Caco-2 (cell line): ENCODE results near the gene PRAMEF10. TPM values are rescaled to one million over a fixed set of nuclear protein-coding genes. Genes with fewer than 3 reads are reported as not detected.
"Not testable (repeated sequence)": the region's sequence is repeated elsewhere in the genome, so short reads cannot be mapped to it uniquely, and the experiment has no call there.

Source experiments
- Bru-seq: library from RNA; stranded (reverse); fragments of 400-500 nt; gene quantifications from one replicate; lab custom pipeline; 2021; lab: Mats Ljungman, UMichigan
- BruChase-seq, 2 experiments: library from RNA; stranded (reverse); fragments of 400-500 nt; gene quantifications; one replicate each; lab custom pipeline; 2021; lab: Mats Ljungman, UMichigan
- BruUV-seq: library from RNA; stranded (reverse); fragments of 400-500 nt; replicated peaks from 2 replicates; lab custom pipeline; 2021; lab: Mats Ljungman, UMichigan
- CTCF ChIA-PET: fragments of 300-600 bp; sonication (Branson Sonifier 250); formaldehyde crosslinking; loops from one replicate; lab custom pipeline; 2022; ENCODE audit warnings: antibody characterized with exemption; lab: Charles Lee
- POLR2A ChIA-PET: fragments of 300-600 bp; sonication (Branson Sonifier 250); formaldehyde crosslinking; loops from one replicate; lab custom pipeline; 2022; ENCODE audit warnings: antibody characterized with exemption; lab: Charles Lee
- DNase-seq, 2 experiments: peaks; one replicate each; pipeline versions ENCODE4 v3.0.0 to v3.0.0-alpha.2; 2020 to 2022
- H3K27me3 ChIP-seq: replicated peaks from 2 replicates; pipeline ENCODE4 v1.6.0; 2011; ENCODE audit warnings: low read length; ENCODE audit not compliant: control insufficient read depth, insufficient read depth
- H3K36me3 ChIP-seq: 2 replicates; pipeline ENCODE4 v1.5.1; 2011; ENCODE audit warnings: low read length; ENCODE audit not compliant: control insufficient read depth, insufficient read depth
- H3K4me1 ChIP-seq: fragments of 250-450 bp; sonication (Bioruptor Pico); 2 replicates; pipeline ENCODE4 v1.5.1; 2020; ENCODE audit warnings: mild to moderate bottlenecking
- H3K4me3 ChIP-seq: 2 replicates; pipeline ENCODE4 v1.5.1; 2011; ENCODE audit warnings: low read depth, mild to moderate bottlenecking, control low read depth, low read length
- H3K9me3 ChIP-seq: fragments of 250-450 bp; sonication (Bioruptor Pico); 2 replicates; pipeline ENCODE4 v1.5.1; 2020; ENCODE audit warnings: mild to moderate bottlenecking, moderate library complexity
- H3K27ac Mint-ChIP-seq: one replicate; pipeline ENCODE4 v1.8.0; 2022; ENCODE audit warnings: mixed read lengths; ENCODE audit not compliant: unreplicated experiment
- H3K27me3 Mint-ChIP-seq: one replicate; pipeline ENCODE4 v1.8.0; 2022; ENCODE audit warnings: mixed read lengths; ENCODE audit not compliant: insufficient read depth, unreplicated experiment
- H3K36me3 Mint-ChIP-seq: one replicate; pipeline ENCODE4 v1.8.0; 2022; ENCODE audit warnings: mild to moderate bottlenecking, mixed read lengths; ENCODE audit not compliant: insufficient read depth, unreplicated experiment
- H3K4me1 Mint-ChIP-seq: one replicate; pipeline ENCODE4 v1.8.0; 2022; ENCODE audit warnings: low read depth, mixed read lengths; ENCODE audit not compliant: unreplicated experiment
- H3K4me3 Mint-ChIP-seq: one replicate; pipeline ENCODE4 v1.8.0; 2022; ENCODE audit warnings: mild to moderate bottlenecking, moderate library complexity, mixed read lengths; ENCODE audit not compliant: unreplicated experiment
- H3K9me3 Mint-ChIP-seq: one replicate; pipeline ENCODE4 v1.8.0; 2022; ENCODE audit warnings: mixed read lengths; ENCODE audit not compliant: unreplicated experiment
- intact Hi-C: fragments of 100-400 bp; cut with micrococcal nuclease; formaldehyde crosslinking; loops from one replicate; pipeline ENCODE4 v1.10.0; 2022; ENCODE audit not compliant: unreplicated experiment
- long read RNA-seq: library from polyadenylated mRNA; stranded (forward); transcript quantifications from one replicate; pipeline ENCODE4 v2.0.0, GENCODE V29; 2022
- total RNA-seq: library from RNA; stranded (reverse); gene quantifications from 2 replicates; pipeline ENCODE4 v1.2.3, GENCODE V29; 2022

Gene PRAMEF10, protein sequence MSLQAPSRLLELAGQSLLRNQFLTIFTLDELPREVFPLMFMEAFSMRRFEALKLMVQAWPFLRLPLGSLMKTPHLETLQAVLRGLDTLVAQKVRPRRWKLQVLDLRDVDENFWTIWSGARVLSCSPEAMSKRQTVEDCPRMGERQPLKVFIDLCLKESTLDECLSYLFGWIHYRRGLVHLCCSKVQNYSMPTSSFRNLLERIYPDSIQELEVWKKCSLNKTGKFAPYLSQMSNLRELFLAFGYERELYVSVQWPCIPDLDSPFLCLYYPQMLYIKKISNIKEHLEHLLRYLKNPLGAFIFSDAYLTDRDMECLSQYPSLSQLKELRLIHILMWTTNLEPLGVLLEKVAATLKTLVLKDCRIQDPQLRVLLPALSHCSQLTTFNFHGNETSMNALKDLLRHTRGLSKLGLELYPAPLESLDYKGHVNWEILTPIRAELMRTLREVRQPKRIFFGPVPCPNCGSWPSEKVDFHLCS
- 1.9 and 2.1 TPM in 2 replicates for total RNA-seq
- Bru-seq, nascent RNA = percentile 42 among the genes with signal in this experiment
- percentile 55 among the genes with signal in this experiment for BruChase-seq, experiment 1, labeled RNA remaining after a 2-hour chase
- BruChase-seq, experiment 2, labeled RNA remaining after a 6-hour chase = percentile 50 among the genes with signal in this experiment
- long read RNA-seq = 0 reads

DNA sequence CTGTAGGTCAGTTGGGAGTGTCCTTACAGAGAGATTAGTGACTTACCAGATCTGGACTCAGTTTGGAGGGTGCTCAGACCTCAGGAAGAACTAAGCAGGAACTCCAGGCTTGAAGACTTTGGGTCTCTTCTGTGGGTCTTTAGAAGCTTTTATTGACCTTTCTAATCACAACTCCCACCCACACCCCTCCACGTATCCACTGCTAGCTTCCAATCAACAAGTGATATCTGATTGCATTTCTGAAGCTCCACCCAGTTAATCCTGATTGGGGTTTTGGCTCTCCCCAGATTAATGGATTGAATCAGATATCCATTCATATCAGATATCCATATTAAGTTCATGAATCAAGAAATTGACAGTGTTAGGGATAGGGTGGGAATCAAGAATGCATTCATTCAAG is at the start of gene PRAMEF10:
PRAMEF10 (minus strand) TSS at position 101 of the 400 bp plus-strand sequence. CDS start 2,423 bp downstream, outside the sequence.
- H3K9me3 ChIP-seq, H3K27me3 ChIP-seq, H3K36me3 ChIP-seq, intact Hi-C loops, H3K4me3 Mint-ChIP-seq, BruUV-seq, CTCF ChIA-PET, DNase-seq, H3K27me3 Mint-ChIP-seq, H3K36me3 Mint-ChIP-seq, H3K9me3 Mint-ChIP-seq, H3K4me3 ChIP-seq, POLR2A ChIA-PET, H3K4me1 Mint-ChIP-seq, H3K27ac Mint-ChIP-seq, H3K4me1 ChIP-seq: not testable (repeated sequence)

DNA sequence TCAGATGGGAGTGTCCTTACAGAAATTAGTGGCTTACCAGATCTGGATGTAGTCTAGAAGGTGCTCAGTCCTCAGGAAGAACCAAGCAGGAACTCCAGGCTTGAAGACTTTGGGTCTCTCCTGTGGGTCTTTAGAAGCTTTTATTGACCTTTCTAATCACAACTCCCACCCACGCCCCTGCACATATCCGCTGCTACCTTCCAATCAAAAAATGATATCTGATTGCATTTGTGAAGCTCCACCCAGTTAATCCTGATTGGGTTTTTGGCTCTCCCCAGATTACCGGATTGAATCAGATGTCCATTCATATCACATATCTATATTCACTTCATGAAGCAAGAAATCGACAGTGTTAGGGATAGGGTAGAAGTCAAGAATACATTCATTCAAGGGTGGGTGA is 49.4 kb upstream of the PRAMEF10 start, which contains the start of gene PRAMEF6:
PRAMEF6 (minus strand) TSS at position 101 of the 400 bp plus-strand sequence. CDS start 5,062 bp downstream, outside the sequence.
- H3K27me3 ChIP-seq, H3K36me3 Mint-ChIP-seq, H3K36me3 ChIP-seq, H3K4me3 Mint-ChIP-seq, H3K27me3 Mint-ChIP-seq, H3K4me1 ChIP-seq, POLR2A ChIA-PET, H3K9me3 Mint-ChIP-seq, H3K4me3 ChIP-seq, BruUV-seq, H3K9me3 ChIP-seq, H3K27ac Mint-ChIP-seq, H3K4me1 Mint-ChIP-seq, CTCF ChIA-PET, DNase-seq, intact Hi-C loops: not testable (repeated sequence)

DNA sequence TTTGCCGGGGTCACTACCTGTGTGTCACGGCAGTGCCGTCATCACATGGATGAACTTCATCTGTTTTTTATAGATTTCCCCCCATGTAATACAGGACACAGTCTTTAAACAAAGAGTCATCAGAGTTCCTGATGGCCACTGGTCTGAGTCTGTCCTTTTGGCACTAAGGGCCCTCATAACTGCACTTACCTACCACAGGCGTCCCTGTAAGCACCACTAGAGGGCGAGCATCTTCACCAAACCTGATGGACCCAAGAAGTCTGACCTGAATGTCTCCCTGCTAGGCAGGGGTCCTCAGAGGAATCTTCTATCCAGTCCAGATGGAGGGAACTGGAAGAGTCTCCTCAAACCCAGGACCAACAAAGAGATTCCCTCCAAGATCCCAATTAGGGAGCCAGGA is 26.3 kb upstream of the PRAMEF10 start:
- BruUV-seq, H3K9me3 ChIP-seq, intact Hi-C loops, H3K36me3 ChIP-seq, H3K36me3 Mint-ChIP-seq, H3K4me1 Mint-ChIP-seq, H3K4me1 ChIP-seq, H3K4me3 ChIP-seq, H3K9me3 Mint-ChIP-seq, H3K27ac Mint-ChIP-seq, H3K4me3 Mint-ChIP-seq, H3K27me3 Mint-ChIP-seq, H3K27me3 ChIP-seq, CTCF ChIA-PET, POLR2A ChIA-PET, DNase-seq: not testable (repeated sequence)

DNA sequence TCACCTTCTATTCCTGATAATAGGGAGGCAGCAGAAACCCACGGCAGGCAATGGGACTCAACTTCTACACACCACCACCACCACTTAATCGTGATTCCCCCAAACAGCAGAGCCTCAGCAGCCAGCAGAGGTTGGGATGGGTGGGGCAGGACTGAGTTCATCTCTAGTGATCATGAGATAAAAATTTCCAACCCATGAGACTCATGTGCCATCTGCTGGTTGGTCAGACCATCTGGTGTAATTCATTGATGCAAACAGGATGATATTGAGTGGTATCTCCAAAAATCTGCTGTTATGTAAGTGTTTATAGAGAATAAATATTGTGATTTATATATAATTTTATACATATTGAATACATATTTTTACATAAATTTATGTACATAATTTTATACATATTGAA is 23.7 kb upstream of the PRAMEF10 start:
- DNase-seq, H3K4me1 Mint-ChIP-seq, H3K27me3 Mint-ChIP-seq, intact Hi-C loops, H3K9me3 Mint-ChIP-seq, CTCF ChIA-PET, H3K4me3 Mint-ChIP-seq, H3K9me3 ChIP-seq, H3K4me1 ChIP-seq, H3K36me3 Mint-ChIP-seq, H3K36me3 ChIP-seq, BruUV-seq, H3K27ac Mint-ChIP-seq, H3K4me3 ChIP-seq, H3K27me3 ChIP-seq, POLR2A ChIA-PET: not testable (repeated sequence)

DNA sequence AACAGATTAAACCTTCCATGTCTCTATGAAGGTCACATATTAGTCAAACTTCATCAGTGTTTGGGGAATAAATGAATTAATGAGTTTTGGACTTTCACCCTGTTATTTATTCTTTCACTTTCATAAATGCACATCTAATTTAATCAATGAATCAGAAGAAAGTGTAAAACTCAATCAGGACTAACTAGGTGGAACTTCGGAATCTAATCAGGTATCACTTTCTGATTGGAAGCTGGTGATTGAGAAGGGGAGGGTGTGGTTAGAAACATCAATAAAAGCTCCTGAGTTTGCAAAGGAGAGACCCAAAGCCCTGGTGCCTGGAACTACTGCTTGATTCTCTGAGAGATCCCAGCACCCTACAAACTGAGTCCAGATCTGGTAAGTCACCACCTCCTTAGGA is 18.2 kb upstream of the PRAMEF10 start, which contains the start of gene PRAMEF7:
PRAMEF7 (plus strand) TSS at position 301 of the 400 bp plus-strand sequence. CDS start 1,083 bp downstream, outside the sequence.
- H3K4me1 ChIP-seq, H3K36me3 Mint-ChIP-seq, CTCF ChIA-PET, DNase-seq, intact Hi-C loops, H3K9me3 Mint-ChIP-seq, POLR2A ChIA-PET, H3K27me3 Mint-ChIP-seq, BruUV-seq, H3K27me3 ChIP-seq, H3K4me3 Mint-ChIP-seq, H3K36me3 ChIP-seq, H3K4me3 ChIP-seq, H3K9me3 ChIP-seq, H3K4me1 Mint-ChIP-seq, H3K27ac Mint-ChIP-seq: not testable (repeated sequence)

DNA sequence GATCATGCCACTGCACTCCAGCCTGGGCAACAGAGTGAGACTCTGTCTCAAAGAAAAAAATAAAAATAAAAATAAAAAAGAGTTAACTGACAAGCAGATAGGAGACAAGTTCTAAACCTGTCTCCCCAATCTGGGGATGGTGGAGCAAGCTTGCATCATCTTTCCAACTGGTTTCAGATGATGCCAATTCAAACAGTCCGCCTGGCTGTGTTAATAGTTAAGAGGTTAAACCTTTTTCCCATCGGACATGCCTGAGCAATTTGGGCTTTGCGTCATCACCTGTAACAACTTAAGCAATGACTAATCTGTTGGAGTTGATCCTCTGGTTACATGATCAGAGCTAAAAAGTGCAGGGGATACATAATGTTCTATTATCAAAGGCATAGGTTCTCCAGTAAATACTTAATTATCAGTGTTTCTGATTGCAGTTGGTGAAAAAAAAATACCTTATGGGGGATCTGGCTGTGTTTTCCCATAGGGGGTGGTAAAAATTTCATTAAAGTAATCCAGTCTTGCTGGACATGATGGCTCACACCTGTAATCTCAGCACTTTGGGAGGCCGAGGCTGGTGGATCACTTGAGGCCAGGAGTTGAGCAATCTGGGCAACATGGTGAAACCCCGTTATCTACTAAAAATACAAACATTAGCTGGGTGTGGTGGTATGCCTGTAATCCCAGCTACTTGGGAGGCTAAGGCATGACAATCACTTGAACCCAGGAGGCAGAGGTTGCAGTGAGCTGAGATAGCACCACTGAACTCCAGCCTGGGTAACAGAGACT is 5.9 kb upstream of the PRAMEF10 start:
- CTCF ChIA-PET, DNase-seq, H3K27me3 ChIP-seq, H3K27me3 Mint-ChIP-seq, H3K4me1 Mint-ChIP-seq, H3K36me3 Mint-ChIP-seq, H3K4me1 ChIP-seq, H3K36me3 ChIP-seq, POLR2A ChIA-PET, H3K9me3 ChIP-seq, BruUV-seq, H3K27ac Mint-ChIP-seq, H3K9me3 Mint-ChIP-seq, H3K4me3 Mint-ChIP-seq, H3K4me3 ChIP-seq, intact Hi-C loops: not testable (repeated sequence)
